GM21619 (cell line): ENCODE measurements around the gene PER2.
"Not testable (repeated sequence)": the region's sequence is repeated elsewhere in the genome, so short reads cannot be mapped to it uniquely, and the experiment has no call there.

Experiments
- ATAC-seq: cut with Tn5 transposase; IDR thresholded peaks from one replicate; pipeline ENCODE4 v1.9.1; 2021; ENCODE audit not compliant: unreplicated experiment

PER2 gene, protein sequence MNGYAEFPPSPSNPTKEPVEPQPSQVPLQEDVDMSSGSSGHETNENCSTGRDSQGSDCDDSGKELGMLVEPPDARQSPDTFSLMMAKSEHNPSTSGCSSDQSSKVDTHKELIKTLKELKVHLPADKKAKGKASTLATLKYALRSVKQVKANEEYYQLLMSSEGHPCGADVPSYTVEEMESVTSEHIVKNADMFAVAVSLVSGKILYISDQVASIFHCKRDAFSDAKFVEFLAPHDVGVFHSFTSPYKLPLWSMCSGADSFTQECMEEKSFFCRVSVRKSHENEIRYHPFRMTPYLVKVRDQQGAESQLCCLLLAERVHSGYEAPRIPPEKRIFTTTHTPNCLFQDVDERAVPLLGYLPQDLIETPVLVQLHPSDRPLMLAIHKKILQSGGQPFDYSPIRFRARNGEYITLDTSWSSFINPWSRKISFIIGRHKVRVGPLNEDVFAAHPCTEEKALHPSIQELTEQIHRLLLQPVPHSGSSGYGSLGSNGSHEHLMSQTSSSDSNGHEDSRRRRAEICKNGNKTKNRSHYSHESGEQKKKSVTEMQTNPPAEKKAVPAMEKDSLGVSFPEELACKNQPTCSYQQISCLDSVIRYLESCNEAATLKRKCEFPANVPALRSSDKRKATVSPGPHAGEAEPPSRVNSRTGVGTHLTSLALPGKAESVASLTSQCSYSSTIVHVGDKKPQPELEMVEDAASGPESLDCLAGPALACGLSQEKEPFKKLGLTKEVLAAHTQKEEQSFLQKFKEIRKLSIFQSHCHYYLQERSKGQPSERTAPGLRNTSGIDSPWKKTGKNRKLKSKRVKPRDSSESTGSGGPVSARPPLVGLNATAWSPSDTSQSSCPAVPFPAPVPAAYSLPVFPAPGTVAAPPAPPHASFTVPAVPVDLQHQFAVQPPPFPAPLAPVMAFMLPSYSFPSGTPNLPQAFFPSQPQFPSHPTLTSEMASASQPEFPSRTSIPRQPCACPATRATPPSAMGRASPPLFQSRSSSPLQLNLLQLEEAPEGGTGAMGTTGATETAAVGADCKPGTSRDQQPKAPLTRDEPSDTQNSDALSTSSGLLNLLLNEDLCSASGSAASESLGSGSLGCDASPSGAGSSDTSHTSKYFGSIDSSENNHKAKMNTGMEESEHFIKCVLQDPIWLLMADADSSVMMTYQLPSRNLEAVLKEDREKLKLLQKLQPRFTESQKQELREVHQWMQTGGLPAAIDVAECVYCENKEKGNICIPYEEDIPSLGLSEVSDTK (N-terminal part only)

DNA sequence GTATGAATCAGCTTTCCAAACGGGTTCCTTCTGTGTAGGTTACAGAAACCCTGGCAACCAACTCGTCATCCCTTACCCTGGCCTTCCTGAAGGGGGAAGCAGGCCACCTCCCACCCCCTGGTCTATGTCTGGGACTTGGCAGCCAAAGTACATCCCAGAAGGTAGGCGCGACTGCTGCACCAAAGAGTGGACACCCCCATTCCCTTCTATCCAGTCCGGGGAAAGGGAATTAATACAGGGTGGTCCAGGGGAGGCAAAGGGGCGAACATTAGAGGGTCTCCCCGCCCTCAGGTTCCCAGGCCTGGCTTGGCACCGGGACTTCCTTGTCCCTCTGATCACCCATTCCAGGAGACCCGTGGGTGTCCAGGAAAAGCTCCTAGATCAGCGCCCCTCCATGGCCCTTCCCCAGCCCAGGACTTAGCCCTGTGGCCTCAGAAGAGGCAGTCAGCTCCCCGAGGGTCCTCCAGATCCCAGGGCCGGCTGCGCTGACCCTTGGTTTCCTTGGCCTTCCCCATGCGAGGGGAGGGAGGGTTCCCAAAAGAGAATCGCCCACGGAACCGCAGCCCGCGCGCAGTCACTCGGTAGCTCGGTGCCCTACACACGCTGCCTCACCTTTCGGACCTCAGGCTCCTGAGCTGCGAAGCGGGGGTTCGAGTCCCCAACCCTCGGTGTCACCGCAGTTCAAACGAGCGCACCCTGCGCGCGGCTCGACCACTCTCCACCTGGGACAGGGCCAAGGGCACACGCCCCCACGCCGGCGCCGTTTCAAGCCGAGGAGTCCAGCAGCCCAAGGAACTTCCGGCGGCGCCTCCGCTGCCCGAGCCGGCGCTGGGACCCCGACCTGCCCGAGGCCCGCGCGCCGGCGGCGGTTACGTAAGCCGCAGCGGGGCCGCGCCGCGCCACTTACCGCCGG, at the start of gene PER2:
PER2 (minus strand) TSS at position 874 of the 913 bp plus-strand sequence. CDS start 10,674 bp downstream, outside the sequence.
- peak; percentile 35 for ATAC-seq

- ATAC-seq: no peak
Measured at GRCh38 chr2:238337846-238338245, 49.4 kb upstream of the PER2 start.

DNA sequence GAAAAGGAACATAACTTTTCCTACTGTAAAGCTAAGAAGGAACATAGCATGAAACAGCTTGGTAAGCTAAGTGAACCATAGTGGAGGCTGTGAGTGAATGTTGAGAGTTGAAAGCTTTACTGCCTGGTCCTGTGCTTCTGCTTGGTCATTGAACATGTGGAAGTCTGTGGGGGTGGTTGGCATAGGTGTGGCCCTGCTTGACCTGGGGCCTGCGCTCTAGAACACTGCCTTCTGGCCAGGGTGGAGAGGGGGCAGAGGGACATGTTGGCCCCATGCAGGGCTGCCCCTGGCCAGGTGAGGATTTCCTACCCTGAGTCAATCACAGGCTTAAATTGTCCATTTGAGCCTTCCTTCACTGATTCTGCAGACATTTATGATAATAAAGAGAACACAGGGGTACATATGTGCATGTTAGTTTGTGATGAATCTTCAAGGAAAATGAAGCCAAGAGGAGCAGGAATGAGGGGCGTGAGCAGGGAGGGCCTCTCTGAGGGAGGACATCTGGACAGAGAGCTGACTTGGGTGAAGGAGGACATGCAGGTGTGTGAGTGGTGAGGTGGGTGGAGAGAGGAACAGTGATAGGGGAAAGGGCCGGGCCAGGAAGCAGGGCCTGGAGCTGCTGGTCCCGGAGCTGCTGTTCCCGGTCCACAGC, 48.5 kb upstream of the PER2 start:
- ATAC-seq: no peak

- ATAC-seq: no peak
Measured at GRCh38 chr2:238336151-238336550, 47.7 kb upstream of the PER2 start.

GRCh38 chr2:238335591-238335990, 47.2 kb upstream of the PER2 start:
- ATAC-seq: not testable (repeated sequence)

- no peak for ATAC-seq
Measured at GRCh38 chr2:238334885-238335284, 46.5 kb upstream of the PER2 start.

GRCh38 chr2:238331916-238332315, 43.5 kb upstream of the PER2 start:
- ATAC-seq: no peak

DNA sequence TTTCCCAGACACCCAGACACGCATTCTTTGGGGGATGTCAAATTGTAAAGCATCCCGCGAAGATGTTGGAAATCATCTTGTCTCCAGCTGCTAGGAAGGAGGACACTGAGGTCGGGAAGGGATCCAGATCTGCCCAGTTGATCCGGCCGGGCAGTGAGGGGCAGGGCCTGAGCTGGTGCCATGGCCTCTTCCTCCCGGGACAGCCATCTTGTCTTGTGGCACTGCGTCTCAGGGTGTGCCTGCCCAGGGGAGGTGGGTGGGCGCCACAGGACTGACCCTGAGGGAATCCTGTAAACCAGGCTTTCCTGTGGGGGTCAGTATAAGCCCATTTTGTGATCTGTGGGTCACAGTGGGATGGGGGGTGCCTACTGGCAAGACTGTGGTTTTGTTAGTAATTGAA, 42.0 kb upstream of the PER2 start:
- no peak for ATAC-seq

DNA sequence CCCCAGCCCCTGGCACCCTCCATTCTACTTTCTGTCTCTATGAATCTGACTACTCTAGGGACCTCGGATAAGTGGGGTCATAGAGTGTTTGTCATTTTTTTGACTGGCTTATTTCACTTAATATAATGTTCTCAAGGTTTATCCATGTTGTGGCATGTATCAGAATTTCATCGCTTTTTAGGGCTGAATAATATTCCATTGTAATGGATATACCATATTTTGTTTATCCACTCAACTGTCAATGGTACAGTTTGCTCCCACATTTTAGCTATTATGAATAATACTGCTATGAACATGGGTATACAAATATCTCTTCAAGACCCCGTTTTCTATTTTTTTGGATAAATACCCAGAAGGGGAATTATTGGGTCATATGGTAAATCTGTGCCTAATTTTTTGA, 39.3 kb upstream of the PER2 start:
- ATAC-seq: no peak

GRCh38 chr2:238326801-238327365, 38.5 kb upstream of the PER2 start:
- no peak for ATAC-seq

- ATAC-seq: no peak
Measured at GRCh38 chr2:238325694-238326093, 37.3 kb upstream of the PER2 start.

GRCh38 chr2:238324248-238324647, 35.8 kb upstream of the PER2 start:
- not testable (repeated sequence) for ATAC-seq

DNA sequence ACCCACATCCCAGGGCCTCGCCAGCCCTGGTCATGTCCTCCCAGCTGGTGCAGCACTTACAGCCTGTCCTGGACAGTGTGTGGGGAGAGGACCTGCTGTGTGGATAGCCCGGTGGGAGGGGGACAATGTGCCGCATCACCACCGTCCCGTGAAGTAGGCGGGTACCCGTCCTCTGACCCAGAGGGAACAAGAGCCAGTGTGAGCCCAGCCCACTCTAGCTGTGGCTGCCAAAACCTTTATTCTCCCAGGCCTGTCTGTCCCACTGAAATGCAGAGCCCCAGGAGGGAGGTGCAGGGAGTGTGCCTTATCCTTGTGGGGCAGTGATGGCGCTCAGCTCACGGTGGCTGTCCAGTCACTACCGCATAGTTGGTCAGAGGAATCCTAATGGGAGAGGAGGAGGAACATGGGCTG, 33.6 kb upstream of the PER2 start:
- no peak for ATAC-seq

DNA sequence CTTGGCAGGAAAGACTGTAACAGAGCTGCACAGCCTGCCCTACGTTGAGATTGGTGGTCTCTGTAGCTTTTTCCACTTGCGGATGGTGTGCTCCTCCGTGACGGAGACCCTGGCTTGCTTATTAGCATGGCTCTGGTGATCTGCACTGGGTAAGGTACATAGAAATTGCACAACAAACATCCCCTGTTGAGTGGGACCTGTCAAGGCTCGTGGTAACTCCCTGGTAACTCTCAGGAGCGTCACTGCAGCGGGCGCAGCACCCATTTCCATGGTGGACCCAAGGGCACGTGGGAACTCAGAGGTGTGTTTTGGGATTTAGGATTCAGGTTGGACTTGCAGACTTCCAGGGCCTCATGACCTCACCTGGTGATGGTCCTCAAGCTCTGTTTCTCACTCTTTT, 33.1 kb upstream of the PER2 start:
- ATAC-seq: no peak

DNA sequence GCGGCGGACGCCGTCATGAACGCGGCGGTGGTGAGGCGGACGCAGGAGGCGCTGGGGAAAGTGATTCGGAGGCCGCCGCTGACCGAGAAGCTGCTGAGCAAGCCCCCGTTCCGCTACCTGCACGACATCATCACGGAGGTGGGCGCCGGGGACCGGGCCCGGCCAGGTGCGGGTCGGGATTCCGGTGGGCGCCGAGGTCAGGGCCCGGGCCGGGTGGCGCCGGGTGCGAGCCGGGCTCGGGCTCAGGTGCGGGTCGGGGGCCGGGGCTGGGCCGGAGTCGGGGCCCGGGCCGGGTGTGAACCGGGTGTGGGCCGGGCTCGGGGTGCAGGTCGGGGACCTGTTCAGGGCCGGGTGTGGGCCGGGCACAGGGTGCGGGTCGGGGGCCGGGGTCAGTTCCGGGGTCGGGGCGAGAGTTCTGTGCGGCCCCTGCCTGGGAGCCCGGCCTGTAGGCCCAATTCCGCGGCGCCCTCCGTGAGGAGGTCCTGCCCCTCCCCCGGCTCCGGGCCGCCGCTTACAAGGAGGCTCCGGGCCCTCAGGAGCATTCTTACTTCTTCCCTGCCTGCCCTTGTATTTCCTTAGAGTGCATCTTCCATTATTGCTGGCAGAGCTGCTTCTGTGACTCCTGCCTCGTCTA, 32.4 kb upstream of the PER2 start:
- peak; percentile 32 for ATAC-seq

DNA sequence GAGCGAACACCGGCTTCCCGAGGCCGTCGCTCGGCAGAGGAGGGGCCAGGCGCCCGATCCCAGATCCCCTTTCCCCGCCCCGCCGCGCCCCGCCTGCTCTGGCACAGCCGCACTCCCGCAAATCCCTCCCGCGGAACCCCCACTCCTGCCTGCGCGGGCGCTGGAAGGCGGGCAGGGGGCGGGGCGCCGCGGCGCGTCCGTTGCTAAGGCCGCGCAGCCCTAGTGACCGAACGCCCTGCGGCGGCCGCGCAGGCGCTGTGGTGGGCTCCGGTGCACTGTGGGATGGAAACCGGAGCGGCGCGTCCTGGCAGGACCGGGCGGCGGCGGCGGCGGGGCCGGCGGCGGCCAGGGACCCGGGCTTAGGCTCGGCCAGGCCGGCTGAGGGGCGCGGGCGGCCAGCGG, 31.8 kb upstream of the PER2 start, which contains the start of gene TRAF3IP1:
TRAF3IP1 (plus strand) TSS at position 273 of the 402 bp plus-strand sequence. CDS start 145 bp downstream, outside the sequence.
- ATAC-seq: peak; percentile 94

DNA sequence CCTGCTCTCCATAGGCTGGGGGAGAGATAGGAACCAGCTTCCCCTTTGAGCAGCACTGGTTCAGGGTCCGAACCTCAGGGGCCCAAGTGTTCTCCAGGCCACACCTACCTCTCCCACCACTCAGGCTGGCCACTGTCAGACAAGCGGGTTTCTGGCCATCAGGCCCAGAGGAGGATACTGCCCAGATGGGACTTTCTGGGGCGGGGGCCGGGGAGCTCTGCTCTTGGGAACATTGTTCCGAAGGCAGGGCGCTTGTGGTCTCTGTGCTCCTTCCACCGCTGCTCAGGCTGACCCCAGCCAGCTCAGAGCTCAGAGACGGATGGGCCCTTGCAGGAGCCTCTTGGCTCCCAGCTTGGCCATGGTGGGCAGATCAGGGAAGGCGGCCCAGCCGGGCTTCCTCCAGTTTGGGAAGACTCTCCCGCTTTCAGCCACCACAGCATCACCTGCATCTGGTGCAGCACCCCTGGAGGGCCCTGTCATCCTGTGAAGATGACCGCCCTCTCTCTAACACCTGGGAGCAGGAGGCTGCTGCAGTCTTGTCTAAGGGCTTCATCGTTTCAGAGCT, 26.7 kb upstream of the PER2 start:
- no peak for ATAC-seq

- no peak for ATAC-seq
Measured at GRCh38 chr2:238314576-238314975, 26.2 kb upstream of the PER2 start.
